ENCODE data around the gene HELB.

HELB gene

GRCh38 chr12:66371982-66372381 lies 69.7 kb downstream of the HELB start:
- no peak overlapping the region for H3K27ac ChIP-seq
- TF ChIP-seq, protein P1, sequence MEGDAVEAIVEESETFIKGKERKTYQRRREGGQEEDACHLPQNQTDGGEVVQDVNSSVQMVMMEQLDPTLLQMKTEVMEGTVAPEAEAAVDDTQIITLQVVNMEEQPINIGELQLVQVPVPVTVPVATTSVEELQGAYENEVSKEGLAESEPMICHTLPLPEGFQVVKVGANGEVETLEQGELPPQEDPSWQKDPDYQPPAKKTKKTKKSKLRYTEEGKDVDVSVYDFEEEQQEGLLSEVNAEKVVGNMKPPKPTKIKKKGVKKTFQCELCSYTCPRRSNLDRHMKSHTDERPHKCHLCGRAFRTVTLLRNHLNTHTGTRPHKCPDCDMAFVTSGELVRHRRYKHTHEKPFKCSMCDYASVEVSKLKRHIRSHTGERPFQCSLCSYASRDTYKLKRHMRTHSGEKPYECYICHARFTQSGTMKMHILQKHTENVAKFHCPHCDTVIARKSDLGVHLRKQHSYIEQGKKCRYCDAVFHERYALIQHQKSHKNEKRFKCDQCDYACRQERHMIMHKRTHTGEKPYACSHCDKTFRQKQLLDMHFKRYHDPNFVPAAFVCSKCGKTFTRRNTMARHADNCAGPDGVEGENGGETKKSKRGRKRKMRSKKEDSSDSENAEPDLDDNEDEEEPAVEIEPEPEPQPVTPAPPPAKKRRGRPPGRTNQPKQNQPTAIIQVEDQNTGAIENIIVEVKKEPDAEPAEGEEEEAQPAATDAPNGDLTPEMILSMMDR (IDR thresholded peaks at IDR 0.05) = no peak
- TF ChIP-seq ZFX (IDR thresholded peaks at IDR 0.05; ENCODE audit: borderline replicate concordance) = no peak

DNA sequence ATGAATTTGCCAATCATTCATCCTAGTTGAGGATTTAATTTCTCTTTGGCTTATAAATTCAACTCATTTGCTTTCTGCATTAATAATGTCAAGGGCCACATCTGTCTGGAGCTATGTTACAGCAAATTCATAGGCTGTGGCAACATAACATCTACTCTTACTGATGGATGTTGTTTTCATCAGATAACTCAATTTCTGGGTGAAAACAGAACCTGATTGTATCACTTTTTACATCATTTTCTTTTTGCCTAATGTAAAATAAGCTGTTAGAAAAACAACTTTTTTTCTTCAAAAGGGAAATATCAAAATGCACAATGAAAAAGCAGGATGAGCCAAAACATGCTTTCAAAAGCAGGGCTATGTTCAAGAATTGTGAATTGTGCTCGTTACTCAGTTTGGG lies 73.3 kb downstream of the HELB start:
- H3K27ac ChIP-seq = no peak overlapping the region
- TF ChIP-seq, protein P1 (IDR thresholded peaks at IDR 0.05) = no peak

DNA sequence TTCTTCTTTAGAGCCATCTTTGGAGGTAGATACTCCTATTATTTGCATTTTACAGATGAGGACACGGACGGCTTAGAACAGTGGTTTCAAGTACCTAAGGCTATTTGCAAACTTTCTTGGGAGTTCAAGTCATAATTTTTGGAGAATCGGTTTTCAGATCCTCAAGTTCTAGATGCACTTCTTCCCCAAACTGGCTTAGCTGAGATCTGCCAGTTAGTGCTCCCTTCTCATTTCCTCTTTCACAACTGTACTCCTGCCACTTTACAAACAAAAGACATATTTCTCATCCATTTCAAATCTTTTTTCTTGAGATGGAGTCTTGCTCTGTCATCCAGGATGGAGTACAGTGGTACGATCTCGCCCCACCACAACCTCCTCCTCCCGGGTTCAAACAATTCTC lies 77.3 kb downstream of the HELB start:
- TF ChIP-seq, protein P1 (IDR thresholded peaks at IDR 0.05) = no peak
- TF ChIP-seq ZFX (IDR thresholded peaks at IDR 0.05; ENCODE audit: borderline replicate concordance) = no peak
- H3K27ac ChIP-seq = no peak overlapping the region

DNA sequence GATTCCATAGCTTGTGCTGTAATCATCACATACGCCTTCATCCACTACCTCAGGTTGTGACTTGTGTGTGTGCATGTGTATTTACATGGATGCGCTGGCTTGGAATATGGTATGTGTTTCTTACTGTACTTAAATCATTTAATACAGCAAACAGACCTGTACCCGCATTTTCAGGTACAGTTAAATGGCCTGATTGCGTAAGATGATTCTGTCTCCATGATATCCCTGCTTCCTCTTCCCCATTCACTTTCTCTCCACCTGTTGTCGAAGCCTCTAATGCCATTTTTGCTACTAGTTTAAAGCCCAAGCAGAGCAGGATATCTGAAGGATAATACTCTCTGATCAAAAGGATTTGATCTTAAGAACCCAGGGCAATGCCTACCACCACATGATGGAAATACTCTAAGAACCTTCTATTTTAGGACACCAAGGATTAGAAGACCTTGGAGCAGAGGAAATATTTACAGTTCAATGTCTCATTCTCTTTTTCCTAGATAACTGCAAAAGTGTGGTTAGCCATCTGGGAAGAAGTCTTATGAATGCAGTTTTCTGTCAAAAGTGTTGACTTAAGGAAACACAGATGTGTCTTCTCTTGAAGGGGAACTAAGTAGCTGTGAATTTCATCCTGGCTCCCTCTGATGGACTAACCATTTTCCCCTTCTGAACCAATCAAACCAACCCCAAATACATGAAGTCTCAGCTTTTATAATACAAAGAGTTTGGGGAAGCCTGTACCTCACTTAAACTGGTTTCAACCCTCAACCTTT lies 78.7 kb downstream of the HELB start:
- H3K27ac ChIP-seq = no peak overlapping the region
- TF ChIP-seq, protein P1 (IDR thresholded peaks at IDR 0.05) = no peak
- TF ChIP-seq ZFX (IDR thresholded peaks at IDR 0.05; ENCODE audit: borderline replicate concordance) = no peak

DNA sequence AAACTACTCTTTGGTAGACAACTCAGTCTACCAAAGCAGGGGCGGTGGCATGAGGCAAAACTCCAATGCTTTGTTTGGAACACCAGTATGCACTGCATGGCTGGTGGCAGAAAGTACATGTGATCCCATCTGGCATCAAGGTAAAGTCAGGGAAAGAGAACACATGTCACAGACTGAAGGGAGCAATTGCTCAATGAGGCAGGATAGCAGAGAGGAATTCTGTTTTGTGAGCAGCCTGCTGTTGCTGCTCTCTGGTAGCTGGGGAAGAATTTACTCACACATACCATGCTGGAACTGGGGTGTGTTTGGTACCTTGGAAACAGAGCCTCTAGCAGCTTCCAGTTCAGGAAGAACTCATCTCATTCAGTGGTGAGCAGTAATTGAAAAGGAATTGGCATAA lies 84.8 kb downstream of the HELB start:
- H3K27ac ChIP-seq = no peak overlapping the region
- TF ChIP-seq, protein P1 (IDR thresholded peaks at IDR 0.05) = no peak
- TF ChIP-seq ZFX (IDR thresholded peaks at IDR 0.05; ENCODE audit: borderline replicate concordance) = no peak
